ENCODE results near the gene CYREN. TPM values are rescaled to one million over a fixed set of nuclear protein-coding genes. Genes with fewer than 3 reads are reported as not detected.
A peak's percentile ranks its signal among the peaks of the same experiment; 100 is the strongest.

Gene CYREN
- polyA plus RNA-seq, 1 donor (not counting 4 experiments of a cell fraction or from before 2014, with no cell fraction given), result 41.7 TPM

- Histone ChIP-seq H3K36me3 (ENCODE audit: control insufficient read depth in 2 of 2, extremely low read depth in 1 of 2, insufficient read depth in 2 of 2, low read length in 2 of 2) (peaks cover 26 to 34% of the 10 kb centered on the region in 2 experiments), H2AFZ (ENCODE audit: control insufficient read depth, low read length) (no peak overlapping the region), H3K4me1 (ENCODE audit: control insufficient read depth, extremely low read depth, insufficient read depth, low read length) (peaks cover 50% of the 10 kb centered on the region), H3K4me3 (ENCODE audit: control insufficient read depth in 2 of 3, extremely low read depth in 1 of 3, insufficient read depth in 2 of 3, low read depth in 1 of 3, low read length in 3 of 3) (peak overlapping the region in 1 of 3 experiments; percentile 0), H4K20me1 (ENCODE audit: control insufficient read depth, extremely low read depth, insufficient read depth, low read length) (no peaks in the 10 kb centered on the region), H3K27ac (ENCODE audit: control insufficient read depth, insufficient read depth, low read length) (peak overlapping the region; percentile 61), H3K9ac (ENCODE audit: control insufficient read depth, extremely low read depth, insufficient read depth, low read length) (no peak overlapping the region), H3K27me3 (ENCODE audit: control insufficient read depth, extremely low read depth, insufficient read depth, low read length) (no peaks in the 10 kb centered on the region), H3K4me2 (ENCODE audit: control insufficient read depth, extremely low read depth, insufficient read depth, low read depth, low read length) (peak overlapping the region; percentile 36), H3K79me2 (ENCODE audit: control insufficient read depth, insufficient read depth, low read length) (peaks cover 3% of the 10 kb centered on the region), H3K9me3 (ENCODE audit: control insufficient read depth, low read depth, low read length) (peaks cover 2% of the 10 kb centered on the region), H3K9me1 (ENCODE audit: control insufficient read depth, extremely low read depth, insufficient read depth, low read length) (peaks cover 2% of the 10 kb centered on the region)
- FAIRE-seq (peak; percentile 94), DNase-seq (ENCODE audit: low read depth, low spot score) (no peak)
- TF ChIP-seq EZH2 (IDR thresholded peaks at IDR 0.05; ENCODE audit: low read length) (no peak), CTCF (optimal IDR thresholded peaks at IDR 0.05 in 1 of 3, IDR thresholded peaks at IDR 0.05 in 1 of 3, conservative IDR thresholded peaks at IDR 0.05 in 1 of 3; ENCODE audit: extremely low read depth in 1 of 3, insufficient read depth in 2 of 3, low read length in 3 of 3) (peak in 1 of 3 experiments; percentile 15)
- dilution Hi-C loops (cut with MboI; ENCODE audit: extremely low pct_ligation_motif_present, low sequenced_read_pairs), result no loop called here
Observed at GRCh38 chr7:135188298-135188984, 17.9 kb upstream of the CYREN start.

DNA sequence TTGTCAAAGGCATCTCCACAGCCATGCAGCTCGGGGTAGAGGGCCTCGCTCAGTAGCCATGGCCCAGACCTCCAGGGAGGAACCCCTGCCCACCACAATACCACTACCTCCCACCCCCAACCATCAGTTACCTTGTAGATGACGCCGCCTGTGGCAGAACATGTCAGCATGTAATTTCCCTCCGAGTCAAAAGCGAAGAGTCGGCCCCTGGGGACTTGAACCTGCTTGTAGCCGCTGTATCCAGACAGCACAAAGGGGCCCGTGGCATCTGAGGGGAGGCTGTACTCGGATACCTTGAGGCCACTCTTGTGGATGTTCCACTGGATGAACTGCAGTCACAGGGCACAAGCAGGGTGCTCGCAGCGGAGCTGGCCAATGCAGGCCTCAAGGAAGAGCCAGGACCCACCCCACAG is 16.3 kb upstream of the CYREN start:
- Histone ChIP-seq H3K27me3 (ENCODE audit: control insufficient read depth, extremely low read depth, insufficient read depth, low read length) (no peaks in the 10 kb centered on the region), H3K4me2 (ENCODE audit: control insufficient read depth, extremely low read depth, insufficient read depth, low read depth, low read length) (no peak overlapping the region), H3K4me3 (ENCODE audit: control insufficient read depth in 2 of 3, extremely low read depth in 1 of 3, insufficient read depth in 2 of 3, low read depth in 1 of 3, low read length in 3 of 3) (no peak overlapping the region), H3K9me1 (ENCODE audit: control insufficient read depth, extremely low read depth, insufficient read depth, low read length) (no peaks in the 10 kb centered on the region), H3K9ac (ENCODE audit: control insufficient read depth, extremely low read depth, insufficient read depth, low read length) (no peak overlapping the region), H3K79me2 (ENCODE audit: control insufficient read depth, insufficient read depth, low read length) (peaks cover 3% of the 10 kb centered on the region), H3K36me3 (ENCODE audit: control insufficient read depth in 2 of 2, extremely low read depth in 1 of 2, insufficient read depth in 2 of 2, low read length in 2 of 2) (peaks cover 27 to 38% of the 10 kb centered on the region in 2 experiments), H3K27ac (ENCODE audit: control insufficient read depth, insufficient read depth, low read length) (no peak overlapping the region), H3K4me1 (ENCODE audit: control insufficient read depth, extremely low read depth, insufficient read depth, low read length) (peaks cover 39% of the 10 kb centered on the region), H2AFZ (ENCODE audit: control insufficient read depth, low read length) (no peak overlapping the region), H4K20me1 (ENCODE audit: control insufficient read depth, extremely low read depth, insufficient read depth, low read length) (no peaks in the 10 kb centered on the region), H3K9me3 (ENCODE audit: control insufficient read depth, low read depth, low read length) (peaks cover 11% of the 10 kb centered on the region)
- FAIRE-seq (no peak), DNase-seq (ENCODE audit: low read depth, low spot score) (no peak)
- dilution Hi-C loops (cut with MboI; ENCODE audit: extremely low pct_ligation_motif_present, low sequenced_read_pairs), result no loop called here
- TF ChIP-seq EZH2 (IDR thresholded peaks at IDR 0.05; ENCODE audit: low read length) (no peak), CTCF (optimal IDR thresholded peaks at IDR 0.05 in 1 of 3, IDR thresholded peaks at IDR 0.05 in 1 of 3, conservative IDR thresholded peaks at IDR 0.05 in 1 of 3; ENCODE audit: extremely low read depth in 1 of 3, insufficient read depth in 2 of 3, low read length in 3 of 3) (no peak)
